Activated naive CD4-positive, alpha-beta T cell (primary cell): ENCODE data around the gene MARF1.
"Not testable (repeated sequence)": the region's sequence is repeated elsewhere in the genome, so short reads cannot be mapped to it uniquely, and the experiment has no call there.

Source experiments
- DNase-seq, 4 experiments: peaks; one replicate each; lab custom pipeline; 2025; lab: John Stamatoyannopoulos, UW

MARF1 gene, protein sequence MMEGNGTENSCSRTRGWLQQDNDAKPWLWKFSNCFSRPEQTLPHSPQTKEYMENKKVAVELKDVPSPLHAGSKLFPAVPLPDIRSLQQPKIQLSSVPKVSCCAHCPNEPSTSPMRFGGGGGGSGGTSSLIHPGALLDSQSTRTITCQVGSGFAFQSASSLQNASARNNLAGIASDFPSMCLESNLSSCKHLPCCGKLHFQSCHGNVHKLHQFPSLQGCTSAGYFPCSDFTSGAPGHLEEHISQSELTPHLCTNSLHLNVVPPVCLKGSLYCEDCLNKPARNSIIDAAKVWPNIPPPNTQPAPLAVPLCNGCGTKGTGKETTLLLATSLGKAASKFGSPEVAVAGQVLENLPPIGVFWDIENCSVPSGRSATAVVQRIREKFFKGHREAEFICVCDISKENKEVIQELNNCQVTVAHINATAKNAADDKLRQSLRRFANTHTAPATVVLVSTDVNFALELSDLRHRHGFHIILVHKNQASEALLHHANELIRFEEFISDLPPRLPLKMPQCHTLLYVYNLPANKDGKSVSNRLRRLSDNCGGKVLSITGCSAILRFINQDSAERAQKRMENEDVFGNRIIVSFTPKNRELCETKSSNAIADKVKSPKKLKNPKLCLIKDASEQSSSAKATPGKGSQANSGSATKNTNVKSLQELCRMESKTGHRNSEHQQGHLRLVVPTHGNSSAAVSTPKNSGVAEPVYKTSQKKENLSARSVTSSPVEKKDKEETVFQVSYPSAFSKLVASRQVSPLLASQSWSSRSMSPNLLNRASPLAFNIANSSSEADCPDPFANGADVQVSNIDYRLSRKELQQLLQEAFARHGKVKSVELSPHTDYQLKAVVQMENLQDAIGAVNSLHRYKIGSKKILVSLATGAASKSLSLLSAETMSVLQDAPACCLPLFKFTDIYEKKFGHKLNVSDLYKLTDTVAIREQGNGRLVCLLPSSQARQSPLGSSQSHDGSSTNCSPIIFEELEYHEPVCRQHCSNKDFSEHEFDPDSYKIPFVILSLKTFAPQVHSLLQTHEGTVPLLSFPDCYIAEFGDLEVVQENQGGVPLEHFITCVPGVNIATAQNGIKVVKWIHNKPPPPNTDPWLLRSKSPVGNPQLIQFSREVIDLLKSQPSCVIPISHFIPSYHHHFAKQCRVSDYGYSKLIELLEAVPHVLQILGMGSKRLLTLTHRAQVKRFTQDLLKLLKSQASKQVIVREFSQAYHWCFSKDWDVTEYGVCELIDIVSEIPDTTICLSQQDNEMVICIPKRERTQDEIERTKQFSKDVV (N-terminal part only)

DNA sequence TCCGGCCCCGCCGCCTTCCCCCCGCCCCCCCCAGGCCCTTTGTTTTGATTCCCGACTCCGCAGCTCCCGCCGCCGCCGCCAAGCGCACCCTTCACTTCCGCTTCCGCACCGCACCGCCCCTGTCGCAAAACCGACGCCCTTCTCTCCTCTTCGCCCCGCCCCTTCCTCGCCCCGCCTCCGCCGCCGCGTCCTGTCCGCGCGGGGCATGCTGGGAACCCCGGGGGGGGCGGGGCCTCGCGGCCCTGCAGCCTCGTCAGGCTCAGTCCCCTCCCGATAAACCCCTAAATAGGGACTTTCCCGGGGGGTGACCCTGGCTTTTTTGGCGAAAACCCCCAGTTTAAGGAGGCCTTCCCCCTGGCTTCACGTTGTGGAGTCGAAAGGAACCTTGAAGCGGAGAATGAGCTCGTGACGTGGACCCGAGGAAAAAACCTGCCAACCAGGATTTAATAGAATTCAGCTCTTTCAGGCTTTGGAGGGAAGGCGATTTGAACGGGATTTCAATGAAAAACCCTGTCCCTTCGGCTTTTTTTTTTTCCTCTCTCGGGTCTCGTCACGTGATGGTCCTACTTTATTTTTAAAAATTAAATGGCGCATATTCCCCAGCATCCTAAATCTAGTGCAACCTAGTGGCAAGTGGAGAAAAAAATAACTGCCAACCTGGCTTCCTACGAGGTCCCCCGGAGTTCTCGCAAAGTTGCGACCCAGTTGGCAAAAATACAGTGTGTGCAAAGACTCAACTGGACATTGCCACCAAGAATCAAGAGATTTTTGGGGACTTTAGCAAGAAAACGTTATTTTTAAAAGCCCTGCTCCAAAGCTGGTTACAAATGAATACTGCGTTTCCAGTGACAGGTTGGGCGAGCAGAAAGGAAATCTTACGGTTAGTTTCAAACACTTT lies at the start of gene MARF1:
Gene MARF1, minus strand, starts transcription at position 107 of the 898 bp plus-strand sequence. CDS start 3,921 bp downstream, outside the sequence.
- peak; percentile 98 to 100 (median 99) for DNase-seq

DNA sequence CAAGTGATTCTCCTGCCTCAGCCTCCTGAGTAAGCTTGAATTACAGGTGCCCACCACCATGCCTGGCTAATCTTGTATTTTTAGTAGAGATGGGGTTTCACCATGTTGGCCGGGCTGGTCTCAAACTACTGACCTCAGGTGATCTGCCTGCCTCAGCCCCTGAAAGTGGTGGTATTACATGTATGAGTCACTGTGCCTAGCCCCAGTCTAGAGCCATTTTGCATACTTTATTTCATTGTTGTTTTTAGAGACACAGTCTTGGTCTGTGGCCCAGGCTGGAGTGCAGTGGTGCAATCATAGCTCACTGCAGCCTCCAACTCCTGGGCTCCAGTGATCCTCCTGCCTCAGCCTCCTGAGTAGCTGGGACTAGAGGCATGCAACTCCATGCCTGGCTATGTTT lies 49.6 kb upstream of the MARF1 start:
- not testable (repeated sequence) for DNase-seq

DNA sequence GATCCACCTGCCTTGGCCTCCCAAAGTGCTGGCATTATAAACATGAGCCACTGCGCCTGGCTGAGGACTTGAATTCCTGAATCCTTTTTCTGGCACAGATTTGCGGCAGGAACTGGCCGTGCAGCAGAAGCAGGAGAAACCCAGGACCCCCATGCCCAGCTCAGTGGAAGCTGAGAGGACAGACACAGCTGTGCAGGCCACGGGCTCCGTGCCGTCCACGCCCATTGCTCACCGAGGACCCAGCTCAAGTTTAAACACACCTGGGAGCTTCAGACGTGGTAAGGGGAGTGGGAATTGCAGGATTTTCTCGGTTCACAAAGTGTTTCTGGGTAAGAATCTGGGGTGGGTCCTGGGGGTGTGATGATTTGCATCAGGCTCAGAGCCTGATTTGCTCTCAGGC lies 48.1 kb upstream of the MARF1 start:
- no peak for DNase-seq

DNA sequence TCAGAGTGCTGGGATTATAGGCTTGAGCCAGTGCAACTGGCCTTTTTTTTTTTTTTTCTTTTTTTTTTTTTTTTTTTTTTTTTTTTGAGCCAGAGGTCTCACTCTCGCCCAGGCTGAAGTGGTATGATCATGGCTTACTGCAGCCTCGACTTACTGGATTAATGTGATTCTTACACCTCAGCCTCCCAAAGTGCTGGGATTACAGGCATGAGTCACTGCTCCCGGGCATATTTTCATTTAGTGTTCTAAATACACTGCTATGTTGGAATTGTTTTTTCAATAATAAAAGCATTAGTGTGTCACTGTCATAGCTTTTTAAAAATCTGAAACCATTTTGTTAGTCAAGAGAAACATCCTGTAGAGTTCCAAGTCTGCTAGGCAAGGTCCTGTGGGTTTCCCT lies 47.3 kb upstream of the MARF1 start:
- DNase-seq: no peak

GRCh38 chr16:15689290-15689689 lies 46.3 kb upstream of the MARF1 start:
- DNase-seq: no peak

DNA sequence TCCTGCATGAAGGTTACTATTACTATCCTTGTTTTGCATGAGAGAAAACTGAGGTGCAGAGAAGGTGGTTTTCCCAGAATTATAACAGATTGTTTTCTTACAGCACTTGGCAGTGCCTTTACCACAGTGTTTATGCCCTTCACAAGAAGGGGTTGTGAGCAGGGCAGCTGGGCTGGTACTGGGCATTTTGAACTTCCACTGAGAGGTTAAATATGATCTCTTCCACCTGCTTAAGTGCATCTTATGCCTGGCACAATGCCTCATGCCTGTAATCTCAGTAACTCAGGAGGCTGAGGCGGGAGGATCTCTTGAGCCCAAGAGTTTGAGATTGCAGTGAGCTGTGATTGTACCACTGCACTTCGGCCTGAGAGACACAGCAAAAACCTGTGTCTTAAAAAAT lies 43.3 kb upstream of the MARF1 start:
- DNase-seq: no peak

DNA sequence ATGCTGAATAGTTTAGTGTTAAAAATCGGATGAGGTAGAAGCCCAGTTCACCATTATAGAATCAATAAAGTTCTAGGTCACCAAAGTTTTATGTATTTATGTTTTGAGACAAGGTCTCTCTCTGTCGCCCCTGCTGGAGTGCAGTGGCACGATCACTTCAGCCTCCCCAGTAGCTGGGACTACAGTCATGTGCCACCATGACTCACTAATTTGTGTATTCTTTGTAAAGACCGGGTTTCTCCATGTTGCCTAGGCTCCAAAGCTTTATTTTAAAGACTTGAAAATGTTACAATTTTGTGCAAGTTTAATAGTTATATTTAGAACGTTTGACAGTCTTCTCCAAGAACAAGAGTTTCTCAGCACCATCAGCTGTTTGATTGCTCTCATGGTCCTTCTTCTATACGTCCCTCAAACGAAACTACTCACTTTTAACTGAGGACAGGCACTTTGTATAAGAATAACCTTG lies 39.2 kb upstream of the MARF1 start:
- peak in 1 of 4 experiments; percentile 3 for DNase-seq

DNA sequence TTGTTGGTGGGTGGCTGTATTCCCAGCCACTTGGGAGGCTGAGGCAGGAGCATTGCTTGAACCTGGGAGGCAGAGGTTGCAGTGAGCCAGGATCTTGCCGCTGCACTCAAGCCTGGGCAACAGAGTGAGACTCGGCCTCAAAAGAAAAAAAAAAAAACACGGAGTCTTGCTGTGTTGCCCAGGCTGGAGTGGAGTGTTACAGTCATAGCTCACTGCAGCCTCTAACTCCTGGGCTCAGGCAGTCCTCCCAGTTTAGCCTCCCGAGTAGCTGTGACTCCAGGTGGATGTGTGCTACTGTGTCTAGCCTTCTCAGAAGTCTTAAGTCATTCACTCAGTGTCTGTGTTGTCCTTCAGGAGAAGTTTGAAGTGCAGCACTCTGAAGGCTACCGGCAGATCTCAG lies 34.5 kb upstream of the MARF1 start:
- no peak for DNase-seq

DNA sequence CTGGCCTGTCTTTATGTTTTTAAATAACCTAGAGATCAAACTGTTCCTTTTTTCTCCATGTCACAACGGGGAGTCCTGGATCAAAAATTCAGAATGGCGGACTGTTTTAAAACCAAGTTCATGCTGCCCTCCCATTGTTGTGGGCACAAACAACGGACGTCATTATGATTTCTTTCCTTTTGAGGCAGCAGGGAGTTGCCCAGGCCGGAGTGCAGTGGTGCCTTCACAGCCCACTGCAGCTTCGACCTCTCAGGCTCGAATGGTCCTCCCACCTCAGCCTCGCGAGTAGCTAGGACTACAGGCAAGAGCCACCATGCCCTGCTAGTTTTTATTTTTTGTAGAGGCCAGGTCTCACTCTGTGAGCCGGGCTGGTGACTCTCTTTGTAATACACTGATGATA lies 33.6 kb upstream of the MARF1 start:
- no peak for DNase-seq

GRCh38 chr16:15674571-15674970 lies 31.6 kb upstream of the MARF1 start:
- no peak for DNase-seq

DNA sequence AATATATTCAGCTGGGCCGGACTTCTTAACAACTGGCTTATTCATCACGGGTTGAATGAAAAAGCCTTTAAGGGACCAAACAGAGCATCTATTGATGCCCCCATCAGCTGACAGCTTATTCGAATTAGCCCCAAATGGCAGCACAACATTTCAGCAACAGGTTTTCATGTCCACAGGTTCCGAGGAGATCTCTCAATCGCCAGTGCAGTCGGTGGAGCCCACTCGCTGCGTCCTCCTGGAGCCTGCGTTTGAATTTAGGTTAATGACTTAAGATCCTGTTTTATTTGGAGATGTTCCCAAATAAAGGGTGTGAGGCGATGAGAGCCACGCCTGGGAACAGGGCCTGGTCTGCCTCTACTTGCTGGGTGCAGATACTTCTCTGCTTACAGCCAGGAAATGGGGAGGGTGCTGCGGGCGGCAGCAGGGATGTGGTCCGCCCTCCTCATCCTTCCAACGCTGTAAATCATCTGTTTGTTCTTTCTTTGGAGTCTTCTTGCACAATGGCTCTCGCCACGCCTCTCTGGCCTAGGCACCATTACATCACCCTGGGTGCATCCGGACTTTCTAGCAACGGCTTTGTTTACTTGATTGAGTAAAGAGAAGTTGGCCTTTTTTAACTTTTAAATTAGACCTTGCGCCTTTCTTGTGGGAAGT lies 29.7 kb upstream of the MARF1 start:
- peak in 2 of 4 experiments; percentile 60 to 65 for DNase-seq

DNA sequence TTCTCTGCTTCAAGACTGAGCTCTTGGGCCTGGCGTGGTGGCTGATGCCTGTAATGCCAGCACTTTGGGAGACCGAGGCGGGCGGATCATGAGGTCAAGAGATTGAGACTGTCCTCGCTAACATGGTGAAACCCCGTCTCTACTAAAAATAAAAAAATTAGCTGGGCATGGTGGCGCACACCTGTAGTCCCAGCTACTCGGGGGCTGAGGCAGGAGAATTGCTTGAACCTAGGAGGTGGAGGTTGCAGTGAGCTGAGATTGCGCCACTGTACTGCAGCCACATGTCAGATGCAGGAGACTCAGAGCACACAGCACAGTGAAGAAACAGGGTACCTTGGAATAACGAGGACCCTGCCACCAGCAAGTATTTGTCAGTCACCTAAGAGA lies 29.2 kb upstream of the MARF1 start:
- DNase-seq: not testable (repeated sequence)

DNA sequence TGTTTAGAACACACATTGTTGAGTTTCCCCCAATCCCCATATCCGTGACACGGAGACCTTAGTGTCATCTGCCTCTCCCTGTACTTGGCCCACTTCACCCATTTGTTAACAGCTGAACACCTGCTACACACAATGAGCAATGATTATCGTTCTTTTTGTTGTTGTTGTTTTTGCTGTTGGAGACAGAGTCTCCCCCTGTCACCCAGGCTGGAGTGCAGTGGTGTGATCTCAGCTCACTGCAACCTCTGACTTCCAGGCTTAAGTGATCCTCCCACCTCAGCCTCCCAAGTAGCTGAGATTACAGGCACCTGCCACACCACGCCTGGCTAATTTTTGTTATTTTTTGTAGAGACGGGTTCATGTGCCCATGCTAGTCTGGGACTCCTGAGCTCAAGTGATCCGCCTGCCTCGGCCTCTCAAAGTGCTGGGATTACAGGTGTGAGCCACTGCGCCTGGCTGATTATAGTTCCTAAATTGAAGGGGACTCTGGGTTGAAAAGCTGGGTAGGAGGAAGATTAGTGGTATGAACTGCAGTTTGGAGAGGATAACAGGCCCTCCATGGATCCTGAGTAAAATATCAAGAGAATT lies 28.7 kb upstream of the MARF1 start:
- DNase-seq: no peak

DNA sequence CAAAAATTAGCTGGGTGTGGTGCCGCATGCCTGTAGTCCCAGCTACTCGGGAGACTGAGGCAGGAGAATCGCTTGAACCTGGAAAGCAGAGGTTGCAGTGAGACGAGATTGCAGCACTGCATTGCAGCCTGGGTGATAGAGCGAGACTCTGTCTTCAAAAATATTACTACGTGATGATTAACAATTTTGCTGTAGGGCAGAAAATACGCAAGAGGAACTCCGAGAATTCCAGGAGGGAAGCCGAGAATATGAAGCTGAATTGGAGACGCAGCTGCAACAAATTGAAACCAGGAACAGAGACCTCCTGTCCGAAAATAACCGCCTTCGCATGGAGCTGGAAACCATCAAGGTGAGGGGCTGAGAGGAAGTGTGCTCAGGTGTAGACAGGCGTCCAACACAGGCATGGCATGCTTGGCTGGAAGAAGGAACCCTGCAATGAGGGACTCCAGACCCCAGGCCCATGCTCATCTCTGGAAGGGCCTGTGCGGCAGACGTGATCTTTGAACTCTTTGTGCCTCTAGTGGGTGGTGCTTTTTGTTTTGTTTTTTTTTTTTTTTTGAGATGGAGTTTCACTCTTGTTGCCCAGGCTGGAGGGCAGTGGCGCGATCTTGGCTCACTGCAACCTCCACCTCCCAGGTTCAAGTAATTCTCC lies 24.3 kb upstream of the MARF1 start:
- no peak for DNase-seq

DNA sequence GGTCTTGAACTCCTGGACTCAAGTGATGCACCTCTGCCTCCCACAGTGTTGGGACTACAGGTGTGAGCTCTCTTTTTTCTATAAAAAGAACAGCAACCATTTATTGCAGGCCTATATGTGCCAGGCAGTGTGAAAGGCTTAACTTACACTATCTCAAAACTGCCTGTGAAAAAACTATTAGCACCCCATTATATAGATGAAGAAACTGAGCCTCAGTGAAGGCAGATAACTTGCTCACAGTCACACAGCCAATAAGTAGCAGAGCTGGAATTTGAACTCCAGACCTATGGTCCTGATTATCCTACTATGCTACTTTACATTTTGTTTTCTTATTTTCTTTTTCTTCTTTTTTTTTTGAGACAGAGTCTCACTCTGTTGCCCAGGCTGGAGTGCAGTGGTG lies 22.2 kb upstream of the MARF1 start:
- DNase-seq: no peak

- no peak for DNase-seq
These were observed 17.2 kb upstream of the MARF1 start for GRCh38 chr16:15660203-15660601.

GRCh38 chr16:15658556-15658955 lies 15.6 kb upstream of the MARF1 start:
- DNase-seq: no peak

DNA sequence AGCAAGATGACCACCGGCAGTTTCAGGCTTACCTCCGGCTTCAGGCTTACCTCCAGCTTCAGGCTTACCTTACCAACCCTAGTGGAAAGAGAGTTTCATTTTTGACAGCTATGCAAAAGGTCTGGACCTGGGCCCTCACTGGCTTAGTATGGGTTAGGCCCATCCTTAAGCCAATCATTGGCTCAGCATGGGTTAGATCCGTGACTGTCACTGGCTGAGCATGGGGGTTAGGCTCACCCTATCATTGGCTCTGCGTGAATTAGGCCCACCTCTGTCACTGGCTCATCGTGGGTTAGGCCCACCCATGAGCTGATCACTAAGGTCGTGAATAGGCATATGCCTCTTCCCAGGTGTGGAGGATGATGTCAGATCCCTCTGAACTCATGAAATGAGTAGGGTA lies 15.2 kb upstream of the MARF1 start:
- no peak for DNase-seq

- not testable (repeated sequence) for DNase-seq
These were observed 12.6 kb upstream of the MARF1 start for GRCh38 chr16:15655561-15655960.

DNA sequence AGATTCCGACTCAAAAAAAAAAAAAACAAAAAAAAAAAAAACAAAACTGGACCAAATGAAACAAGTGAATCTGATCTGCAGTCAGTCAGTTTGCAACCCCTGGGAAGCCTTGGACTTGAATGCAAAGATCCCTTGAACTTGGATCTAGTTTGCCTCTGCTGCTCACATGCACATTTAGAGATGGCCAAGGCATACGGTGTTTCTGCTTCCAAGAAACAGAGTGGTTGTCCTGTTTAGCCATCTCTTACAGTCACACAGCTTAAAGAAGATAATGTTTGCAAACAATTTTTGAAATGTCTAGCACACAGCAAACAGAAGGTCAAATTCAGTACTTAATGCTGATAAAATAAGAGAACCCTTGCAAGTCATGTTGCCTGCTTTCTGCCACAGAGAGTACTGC lies 11.6 kb upstream of the MARF1 start:
- no peak for DNase-seq
